Loucy (cell line): ENCODE data around the gene GBF1.
"Not testable (repeated sequence)": the region's sequence is repeated elsewhere in the genome, so short reads cannot be mapped to it uniquely, and the experiment has no call there.

Experiments
- EZH2phosphoT487 ChIP-seq: fragments of 200-600 bp; IDR thresholded peaks from 2 replicates; pipeline ENCODE4 v1.6.1; 2018; ENCODE audit warnings: antibody characterized with exemption, mild to moderate bottlenecking, moderate library complexity, borderline replicate concordance
- TF ChIP-seq, protein P1 (sequence below): fragments of 200-600 bp; sonication (generic); conservative IDR thresholded peaks from 2 replicates; pipeline ENCODE4 v1.5.1; 2014; ENCODE audit warnings: mild to moderate bottlenecking, antibody characterized with exemption, low read length

GRCh38 chr10:102300912-102301311 lies 55.6 kb downstream of the GBF1 start:
- TF ChIP-seq, protein P1, sequence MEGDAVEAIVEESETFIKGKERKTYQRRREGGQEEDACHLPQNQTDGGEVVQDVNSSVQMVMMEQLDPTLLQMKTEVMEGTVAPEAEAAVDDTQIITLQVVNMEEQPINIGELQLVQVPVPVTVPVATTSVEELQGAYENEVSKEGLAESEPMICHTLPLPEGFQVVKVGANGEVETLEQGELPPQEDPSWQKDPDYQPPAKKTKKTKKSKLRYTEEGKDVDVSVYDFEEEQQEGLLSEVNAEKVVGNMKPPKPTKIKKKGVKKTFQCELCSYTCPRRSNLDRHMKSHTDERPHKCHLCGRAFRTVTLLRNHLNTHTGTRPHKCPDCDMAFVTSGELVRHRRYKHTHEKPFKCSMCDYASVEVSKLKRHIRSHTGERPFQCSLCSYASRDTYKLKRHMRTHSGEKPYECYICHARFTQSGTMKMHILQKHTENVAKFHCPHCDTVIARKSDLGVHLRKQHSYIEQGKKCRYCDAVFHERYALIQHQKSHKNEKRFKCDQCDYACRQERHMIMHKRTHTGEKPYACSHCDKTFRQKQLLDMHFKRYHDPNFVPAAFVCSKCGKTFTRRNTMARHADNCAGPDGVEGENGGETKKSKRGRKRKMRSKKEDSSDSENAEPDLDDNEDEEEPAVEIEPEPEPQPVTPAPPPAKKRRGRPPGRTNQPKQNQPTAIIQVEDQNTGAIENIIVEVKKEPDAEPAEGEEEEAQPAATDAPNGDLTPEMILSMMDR: not testable (repeated sequence)
- TF ChIP-seq EZH2phosphoT487: not testable (repeated sequence)
